NCI-H774 (cell line): ENCODE data around the gene KLHDC8A.

Experiments used
- DNase-seq: peaks from one replicate; lab custom pipeline; 2025; lab: John Stamatoyannopoulos, UW

Gene KLHDC8A

DNA sequence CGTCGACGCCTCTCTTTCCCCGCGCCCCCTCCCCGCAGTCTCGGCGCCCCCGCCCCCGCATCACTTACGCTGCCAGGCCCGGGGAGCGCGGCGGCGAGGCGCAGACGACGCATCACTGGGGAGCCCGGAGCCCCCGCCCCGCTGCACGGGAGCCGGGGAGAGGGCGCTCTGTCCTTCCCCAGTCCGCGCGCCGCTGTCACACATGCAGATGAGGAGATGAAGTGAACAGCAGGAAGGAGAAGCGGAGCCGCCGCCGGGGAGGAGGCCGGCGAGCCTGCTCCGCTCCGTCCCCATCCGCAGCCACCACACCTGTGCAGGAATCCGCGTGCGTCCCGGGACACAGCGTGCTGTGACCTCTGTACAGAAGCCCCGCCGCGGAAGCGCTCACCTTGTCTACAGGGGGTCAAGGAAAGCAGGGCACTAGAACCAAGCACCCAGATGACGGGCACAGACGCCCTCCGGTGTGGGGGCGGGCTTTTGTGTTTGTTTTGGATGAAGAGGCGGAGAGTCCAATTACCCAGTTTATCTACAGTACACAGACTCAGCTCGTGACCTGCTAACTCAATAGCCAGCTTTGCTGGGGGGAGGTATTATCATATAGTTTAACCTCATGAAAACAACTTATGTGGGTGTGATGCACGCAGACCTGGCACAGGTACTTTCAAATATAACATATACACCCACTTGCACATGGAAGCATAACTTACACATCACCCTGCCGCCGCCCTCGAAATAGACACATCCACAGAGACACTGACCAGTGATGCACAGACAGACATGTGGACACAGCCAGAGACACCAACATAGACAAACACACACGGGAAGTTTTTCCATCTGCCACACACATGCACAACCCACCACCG lies 12.4 kb downstream of the KLHDC8A start:
- DNase-seq = peak; percentile 31

DNA sequence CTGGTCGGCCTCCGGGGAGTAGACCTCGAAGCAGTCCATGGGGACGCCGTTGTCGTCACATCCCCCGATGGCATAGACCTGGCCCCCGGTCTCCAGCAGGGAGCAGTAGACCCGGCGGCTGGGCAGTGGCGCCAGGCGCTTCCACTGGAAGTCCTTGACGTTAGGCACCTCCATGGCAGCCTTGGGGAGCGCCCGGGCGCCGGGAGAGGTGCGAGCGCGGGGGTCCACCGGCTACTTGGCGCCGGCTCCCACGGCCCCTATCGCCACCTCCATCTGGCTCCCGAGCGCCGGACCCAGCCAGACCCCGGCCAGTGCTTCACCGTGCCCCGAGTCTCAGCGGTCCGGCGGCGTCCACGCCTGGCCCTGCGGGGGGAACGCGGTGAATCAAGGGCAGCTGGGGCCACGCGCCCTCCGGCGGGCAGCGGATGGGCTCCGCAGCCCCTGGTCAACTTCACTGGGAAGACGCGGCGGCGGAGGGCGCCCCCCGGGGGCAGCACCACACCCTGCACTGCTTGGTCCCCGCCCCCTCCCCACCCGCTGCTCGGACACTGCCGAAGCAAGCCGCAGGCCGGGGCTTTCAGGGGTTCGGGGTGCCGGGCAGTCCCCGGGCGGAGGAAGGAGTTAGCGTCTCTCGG lies 13.2 kb downstream of the KLHDC8A start:
- DNase-seq = peak; percentile 16

DNA sequence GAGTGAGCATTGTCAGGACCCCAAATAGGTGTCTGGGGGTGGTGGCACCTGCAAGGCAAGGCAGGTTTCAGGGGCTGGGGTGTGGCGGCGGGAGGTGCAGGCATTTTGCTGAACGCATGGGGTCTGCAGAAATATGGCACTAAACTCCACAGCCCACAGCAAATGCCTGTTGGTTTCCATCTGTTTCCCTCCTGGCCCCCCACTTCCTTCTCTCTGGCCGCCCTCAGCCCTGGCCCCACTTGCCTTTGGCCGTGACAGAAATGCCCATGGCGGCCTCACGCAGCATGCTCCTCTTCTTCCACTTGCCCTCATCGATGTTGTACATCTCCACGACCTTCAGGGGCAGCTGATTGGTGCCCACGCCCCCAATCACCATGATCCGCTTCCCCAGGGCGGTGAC lies 13.7 kb downstream of the KLHDC8A start:
- no peak for DNase-seq

DNA sequence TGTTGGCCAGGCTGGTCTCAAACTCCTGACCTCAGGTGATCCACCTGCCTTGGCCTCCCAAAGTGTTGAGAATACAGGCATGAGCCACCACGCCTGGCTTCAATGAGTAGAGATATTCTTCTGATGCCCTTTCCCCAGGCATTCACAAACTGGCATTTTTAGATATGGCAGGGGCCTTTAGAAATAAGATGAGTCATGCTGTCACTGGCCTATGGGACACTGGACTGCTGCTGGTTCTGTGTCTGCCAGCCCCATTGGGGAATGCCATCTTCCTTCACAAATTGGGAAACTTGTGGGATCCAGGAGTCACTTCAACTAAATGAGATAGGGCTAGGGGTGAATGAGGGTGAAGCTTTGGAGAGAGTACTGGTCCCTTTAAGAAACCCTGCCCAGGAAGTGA lies 16.0 kb downstream of the KLHDC8A start:
- DNase-seq = no peak

DNA sequence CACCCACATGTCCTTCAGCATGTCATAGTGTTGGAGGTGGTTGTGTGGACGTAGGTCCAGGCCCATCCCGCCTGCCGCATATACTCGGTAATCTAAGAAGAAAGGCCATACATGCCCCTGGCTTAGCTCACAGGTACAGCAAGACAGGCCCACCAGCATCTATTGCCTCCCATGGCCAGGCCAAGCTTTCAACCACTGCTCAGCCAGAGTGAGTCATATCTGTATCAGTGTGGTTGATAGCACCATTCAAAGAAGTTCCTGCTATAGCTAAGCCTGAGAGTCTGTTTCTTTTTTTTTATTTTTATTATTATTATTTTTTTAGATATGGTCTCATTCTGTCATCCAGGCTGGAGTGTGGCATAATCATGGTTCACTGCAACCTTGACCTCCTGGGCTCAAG lies 17.0 kb downstream of the KLHDC8A start:
- DNase-seq = no peak

DNA sequence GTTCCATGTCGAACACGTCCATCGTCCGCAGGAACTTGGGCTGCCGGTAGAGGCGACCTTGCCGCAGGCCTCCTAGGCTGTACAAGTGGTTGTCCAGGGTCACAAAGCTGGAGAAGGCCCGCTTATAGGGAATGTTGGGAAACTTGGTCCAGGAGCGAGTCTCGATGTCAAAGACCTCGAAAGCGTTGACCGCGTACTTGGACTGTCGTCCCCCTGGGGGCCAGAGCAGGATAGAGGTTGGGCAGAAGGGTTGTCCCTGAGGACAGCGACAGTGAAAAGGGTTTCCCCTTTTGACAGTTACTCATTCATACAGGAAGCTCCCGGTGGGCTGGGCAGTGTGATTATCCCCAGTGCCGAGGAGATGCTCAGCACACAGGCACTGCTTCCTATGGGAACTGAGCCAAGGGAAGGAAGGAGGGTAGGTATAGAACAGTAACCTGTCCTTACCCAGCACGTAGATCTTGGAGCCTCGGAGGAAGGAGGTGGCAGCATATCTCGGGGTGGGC lies 17.5 kb downstream of the KLHDC8A start:
- no peak for DNase-seq

DNA sequence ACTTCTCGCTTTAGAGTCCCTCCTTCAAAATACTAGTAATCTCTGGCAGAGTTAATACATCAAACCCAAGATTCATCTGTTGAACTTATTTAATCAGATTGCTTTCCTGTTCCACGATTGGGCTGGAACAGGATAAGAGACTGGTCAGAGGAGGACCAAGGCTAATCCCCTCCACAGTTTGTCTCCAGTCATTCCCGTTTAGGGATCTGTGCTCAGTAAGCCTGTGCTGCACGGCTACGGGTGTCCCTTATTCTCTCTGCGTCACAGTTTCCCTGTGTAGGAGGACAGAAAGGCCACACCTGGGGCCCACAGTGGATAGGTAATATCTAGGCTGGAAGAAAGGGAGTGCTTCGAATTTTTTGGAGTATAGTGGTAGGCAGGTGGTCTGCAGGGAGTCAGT lies 18.7 kb downstream of the KLHDC8A start:
- no peak for DNase-seq

DNA sequence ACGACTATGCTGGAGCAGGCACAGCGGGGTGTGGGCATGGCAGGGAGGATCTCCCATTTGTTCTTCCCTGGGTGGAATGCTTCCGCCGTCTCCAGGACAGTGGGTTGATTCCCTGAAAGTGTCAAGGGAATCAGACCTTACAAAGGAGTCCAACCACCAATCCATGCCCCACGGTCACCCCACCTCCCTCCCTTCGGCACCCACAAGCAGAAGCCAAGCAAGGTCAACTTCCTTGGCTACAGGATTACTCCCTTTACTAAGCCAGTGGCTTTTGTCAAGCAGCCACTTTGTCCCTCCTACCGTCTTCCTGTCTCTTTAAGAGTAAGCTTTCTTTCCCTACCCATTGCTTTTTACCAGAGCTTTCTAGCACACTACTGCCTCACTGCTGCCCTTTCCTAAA lies 19.2 kb downstream of the KLHDC8A start:
- no peak for DNase-seq

DNA sequence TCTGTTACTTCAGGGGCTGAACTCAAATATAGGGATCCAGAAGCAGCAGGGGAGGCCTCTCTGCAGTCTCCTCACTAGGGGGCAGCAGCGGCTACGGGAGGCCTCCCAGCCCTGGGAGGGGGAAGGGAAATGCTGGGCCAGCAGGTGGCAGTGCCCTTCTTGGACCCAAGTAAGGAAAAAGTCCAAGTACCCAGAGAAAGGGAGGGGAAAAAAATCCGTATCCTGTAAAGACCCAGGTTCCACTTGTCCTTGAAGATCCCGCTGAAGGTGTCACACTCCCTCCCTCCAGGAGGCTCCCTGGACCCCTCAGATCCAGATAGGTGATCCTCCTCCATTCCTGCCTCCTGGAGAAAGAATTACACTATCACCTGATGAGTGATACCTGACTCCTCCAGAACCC lies 21.0 kb downstream of the KLHDC8A start:
- DNase-seq = peak; percentile 73

DNA sequence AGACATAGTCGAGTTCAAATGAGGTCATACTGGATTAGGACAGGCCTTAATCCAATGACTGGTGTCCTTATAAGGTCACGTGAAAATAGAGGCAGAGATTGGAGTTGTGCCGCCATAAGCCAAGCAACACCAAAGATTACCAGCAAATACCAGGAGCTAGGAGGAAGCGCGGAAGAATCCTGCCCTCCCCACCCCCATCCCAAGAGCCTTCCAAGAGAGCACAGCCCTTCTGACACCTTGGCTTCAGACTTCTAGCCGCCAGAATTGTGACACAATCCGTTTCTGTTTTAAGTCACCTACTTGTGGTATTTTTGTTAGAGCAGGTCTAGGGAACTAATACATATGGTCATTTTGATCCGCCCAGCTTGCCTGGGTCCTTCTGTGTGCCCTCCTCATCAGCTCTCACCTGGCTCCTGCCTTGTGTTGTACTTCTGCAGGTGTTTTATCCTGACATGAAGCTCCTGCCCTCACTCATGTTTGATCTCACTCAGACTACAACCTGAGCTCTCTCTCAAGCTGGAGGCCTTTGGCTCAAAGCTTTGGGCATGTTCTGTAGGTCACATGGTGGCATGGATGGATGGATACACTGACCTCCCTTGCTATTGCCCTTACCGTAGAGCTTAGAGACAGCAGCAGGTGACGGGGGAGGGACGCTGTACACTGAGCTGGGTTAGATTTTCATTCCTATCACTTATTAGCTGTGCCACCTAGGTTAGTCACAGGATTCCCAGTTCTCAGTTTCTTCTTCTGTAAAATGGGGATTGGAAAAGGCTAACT lies 24.5 kb downstream of the KLHDC8A start:
- no peak for DNase-seq

DNA sequence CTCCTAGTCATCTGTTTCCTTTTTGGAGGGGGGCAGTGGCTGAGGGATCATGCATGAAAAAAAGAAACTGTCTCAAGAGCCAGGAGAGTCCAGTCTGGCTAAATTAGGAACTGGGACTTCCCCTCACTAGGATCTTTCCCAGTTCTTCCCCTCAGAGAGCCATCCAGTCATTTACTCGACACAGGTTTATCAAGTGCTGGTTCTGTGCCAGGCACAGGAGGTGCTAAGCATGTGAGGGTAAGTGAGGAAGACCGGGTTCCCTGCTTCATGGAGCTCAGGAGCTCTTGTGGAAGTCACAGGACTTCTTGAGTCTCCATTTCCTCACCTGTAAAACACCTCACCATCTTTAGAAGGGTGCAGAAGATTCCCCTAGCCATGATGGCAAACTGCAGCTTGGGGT lies 26.6 kb downstream of the KLHDC8A start:
- DNase-seq = no peak

DNA sequence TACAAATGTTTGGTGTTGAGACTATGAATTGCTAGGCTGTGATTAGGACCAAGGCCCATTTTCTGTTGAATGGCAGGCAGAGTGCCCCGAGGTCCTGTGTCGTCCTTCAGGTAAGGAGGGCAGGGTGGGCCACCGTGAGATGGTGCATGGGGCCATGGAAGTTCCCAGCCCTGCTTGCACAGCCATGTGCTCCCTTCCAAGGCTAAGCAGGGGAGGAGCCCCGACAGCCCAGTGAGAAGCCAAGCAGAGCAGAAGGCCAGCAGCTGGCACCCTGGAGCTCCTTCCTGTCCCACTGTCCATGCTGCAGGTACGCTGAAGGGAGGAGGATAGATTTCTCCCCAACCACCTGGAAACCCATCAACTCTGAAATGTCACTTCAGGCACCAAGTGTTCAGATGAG lies 27.0 kb downstream of the KLHDC8A start:
- DNase-seq = no peak

DNA sequence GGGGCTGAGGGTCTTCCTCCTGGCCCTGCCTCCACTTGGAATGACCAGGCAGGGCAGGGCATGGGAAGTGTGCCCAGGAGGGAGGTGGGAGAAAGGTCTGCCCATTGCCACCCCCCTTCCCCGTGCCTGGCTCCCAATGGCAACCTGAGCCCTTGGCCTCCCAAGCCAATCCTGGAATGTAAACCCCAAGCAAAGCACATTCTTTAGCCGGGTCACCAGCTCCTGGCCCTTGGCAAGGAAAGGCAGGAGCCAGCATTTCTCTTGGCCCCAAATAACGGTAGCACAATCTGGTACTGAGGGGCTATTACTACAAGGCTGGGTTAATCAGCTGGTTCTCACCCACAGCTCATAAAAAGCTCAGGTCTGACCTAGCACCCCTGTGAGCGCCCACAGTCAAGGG lies 28.2 kb downstream of the KLHDC8A start:
- DNase-seq = no peak

DNA sequence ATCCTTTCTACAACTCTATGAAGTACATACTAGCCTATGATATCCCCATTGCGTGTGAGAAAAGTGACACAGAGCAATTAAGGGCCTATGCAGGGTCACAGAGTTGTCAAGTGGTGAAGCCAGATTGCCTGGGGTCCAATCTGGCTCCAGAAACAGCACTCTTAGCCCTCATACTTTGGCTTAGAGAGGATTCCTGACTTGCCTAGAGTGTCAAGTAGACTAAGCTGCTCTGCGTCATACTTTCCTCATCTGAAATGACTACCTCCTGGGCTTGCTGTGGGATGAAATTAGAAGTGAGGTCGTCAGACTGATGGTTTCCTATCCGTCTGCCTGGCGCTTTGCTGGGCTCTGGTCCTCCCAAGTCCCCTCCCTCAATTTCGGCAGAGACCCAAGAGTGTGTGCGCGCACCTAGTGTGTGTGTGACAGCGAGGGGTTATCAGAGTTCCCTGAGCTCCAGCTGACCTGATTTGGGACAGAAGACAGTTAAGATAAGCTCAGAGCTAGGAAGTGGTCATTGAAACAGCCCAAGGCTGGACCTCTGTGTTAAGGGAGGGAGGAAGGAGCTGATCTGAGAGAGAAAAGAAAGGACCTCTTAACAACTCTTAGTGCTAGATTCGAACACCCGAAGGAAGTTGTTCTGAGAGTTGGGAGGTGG lies 29.8 kb downstream of the KLHDC8A start:
- DNase-seq = no peak

DNA sequence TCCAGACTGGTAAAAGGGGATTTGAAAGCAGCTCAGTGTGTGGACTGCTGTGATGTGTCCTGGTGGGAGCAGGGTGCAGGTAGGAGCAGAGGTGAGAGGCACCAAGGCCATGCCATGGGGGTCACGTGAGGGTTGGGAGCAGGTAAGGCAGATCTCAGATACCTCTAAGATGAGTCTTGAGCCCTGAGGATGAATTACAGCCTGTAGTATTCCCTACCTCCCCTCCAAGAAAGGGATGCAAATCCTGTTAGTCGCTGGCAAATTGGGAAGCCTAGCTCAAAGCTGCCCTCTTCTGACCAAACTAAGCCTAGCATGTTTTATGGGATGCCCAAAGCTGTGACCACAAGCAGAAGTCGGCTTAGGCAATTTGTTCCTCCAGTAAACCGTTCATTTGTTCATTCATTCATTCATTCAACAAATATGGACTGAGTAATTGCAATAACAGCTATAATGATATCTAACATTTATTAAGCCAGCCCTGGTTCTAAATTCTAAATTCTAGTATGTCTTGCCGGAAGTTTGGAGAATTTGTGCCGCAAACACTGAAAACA lies 31.3 kb downstream of the KLHDC8A start:
- peak; percentile 51 for DNase-seq

DNA sequence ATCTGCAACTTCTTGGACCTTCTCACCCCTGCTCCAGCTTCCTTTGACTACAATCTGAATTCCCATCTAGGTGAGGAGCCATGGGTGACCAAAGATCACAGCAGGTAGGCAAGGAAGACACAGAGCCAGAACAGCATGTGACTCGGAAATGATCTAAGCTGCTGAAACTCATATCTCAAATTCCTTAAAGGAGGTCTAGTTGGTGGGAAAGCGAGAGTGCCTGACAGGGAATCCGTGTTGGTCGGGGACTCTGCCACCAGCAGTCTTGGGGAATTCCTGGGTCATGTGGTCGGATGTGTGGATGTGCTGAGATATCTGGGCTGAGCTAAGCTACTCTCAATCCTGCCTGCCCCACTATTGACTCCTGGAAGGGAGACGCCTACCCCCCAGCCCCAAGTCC lies 31.9 kb downstream of the KLHDC8A start:
- no peak for DNase-seq

DNA sequence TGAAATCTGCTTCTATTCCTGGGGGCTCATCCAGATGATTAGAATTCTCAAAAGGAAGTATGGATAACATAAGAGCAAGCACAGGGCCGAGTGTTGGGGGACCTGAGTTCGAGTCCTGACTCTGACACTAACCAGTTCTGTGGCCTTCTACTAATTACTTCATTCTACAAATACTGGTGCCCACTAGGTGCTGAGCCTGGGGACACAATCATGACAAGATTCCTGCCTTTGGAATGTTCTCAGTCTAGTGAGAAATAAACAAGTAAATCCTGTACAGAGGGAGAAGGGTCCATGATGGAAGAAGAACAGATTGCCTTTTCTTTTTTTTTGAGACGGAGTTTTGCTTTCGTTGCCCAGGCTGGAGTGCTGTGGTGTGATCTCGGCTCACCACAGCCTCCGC lies 32.9 kb downstream of the KLHDC8A start:
- DNase-seq = no peak

DNA sequence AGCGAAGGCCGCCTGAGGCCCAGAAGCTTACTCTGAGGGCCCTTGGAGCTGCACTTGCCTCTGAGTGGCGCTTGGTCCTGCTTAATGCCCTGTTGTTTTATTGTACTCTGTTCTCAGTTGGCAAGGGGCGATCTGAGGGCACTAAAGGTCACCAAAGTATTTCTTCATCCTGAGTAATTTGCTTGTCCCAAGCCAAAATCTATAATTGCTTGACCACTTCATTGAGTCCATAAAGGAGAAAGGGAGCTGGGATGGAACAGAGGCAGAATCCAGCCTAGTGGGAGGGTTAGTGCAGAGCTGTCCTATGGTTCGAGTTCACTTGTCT lies 34.8 kb downstream of the KLHDC8A start:
- no peak for DNase-seq

DNA sequence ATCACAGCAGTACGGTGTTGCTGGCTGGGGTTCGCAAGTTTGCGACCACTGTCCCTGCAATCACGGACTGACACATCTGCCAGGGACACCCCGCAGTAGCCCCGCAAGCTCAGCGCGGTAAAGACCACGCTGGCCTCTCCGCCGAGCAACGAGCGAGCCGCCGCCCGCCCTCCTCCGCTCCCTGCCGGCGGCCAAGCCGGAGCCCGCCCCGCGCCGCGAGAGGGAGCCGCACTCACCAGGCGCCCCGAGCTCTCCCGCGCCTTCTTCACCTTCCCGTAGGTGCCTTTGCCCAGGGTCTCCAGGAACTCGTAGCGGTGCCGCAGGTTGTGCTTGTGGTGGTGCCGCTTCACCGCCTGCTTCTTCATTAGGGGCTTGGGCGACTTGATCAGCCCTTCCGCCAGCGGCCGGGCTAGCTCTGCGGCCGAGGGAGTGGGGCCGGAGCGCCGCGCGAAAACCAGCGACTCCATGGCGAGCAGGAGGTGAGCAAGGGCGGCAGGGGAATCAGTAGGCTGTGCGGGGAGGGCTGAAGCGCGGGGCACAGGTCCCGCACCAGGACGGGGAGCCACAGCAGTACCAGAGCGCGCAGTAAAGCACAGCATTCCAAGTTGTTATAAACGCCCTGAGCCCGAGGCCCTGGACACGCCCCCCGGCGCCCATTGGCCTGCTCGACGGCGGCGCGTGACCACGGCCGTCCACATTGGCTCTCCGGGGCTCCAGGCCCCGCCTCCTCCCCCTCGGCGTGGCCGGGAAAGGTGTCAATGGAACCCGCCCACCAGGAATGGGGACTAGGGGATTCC lies 35.4 kb downstream of the KLHDC8A start, which contains the start of gene NUAK2:
TSS of gene NUAK2 (minus strand) at position 584 of the 797 bp plus-strand sequence. CDS start at position 467, 117 bp downstream.
- DNase-seq = peak; percentile 94

DNA sequence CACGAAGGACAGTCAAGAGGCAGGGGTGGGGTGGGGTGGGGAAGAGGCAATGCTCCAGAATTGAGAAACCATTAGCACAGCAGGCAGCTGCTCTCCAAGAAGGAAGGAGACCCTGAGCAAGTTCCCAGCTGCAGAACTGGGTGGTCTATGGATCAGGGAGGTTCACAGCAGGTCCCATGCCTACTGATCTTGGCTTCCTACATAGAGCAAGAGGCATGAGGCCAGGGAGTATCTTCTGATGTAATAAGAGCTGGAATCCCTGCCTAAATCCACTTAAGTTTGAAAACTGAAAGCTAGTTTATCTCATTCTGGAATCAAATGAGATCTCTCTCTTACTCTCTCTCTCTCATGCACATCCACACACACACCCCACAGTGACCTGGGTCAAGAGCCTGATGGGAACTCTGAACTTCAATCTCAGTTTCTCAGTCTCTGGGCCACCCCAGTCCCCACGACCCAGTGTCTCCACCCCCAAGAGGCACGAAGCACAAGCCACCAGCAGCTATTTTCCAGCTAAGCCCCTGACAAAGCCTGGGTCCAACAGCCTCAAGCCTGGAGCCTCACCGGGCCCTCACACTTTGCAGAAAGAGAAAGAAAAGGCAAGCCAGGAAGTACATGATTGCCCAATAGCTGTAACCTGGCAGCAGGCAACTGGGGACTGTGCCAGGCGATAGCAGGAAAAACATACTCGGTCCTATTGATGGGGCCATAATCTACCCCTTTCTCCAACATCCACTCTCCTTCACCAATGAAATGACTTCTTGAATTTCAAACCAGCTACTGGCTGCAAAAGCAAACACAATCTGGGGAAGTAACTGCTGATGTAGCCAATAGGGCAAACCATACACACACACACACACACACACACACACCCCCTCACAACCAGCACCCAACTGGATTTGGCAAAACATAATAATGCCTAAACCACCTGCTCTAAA lies 37.4 kb downstream of the KLHDC8A start:
- peak; percentile 86 for DNase-seq
